Smooth muscle cell (in vitro differentiated cells): ENCODE measurements around the gene FAM110D. TPM values are rescaled to one million over a fixed set of nuclear protein-coding genes. Genes with fewer than 3 reads are reported as not detected.
A peak's percentile ranks its signal among the peaks of the same experiment; 100 is the strongest.

ENCODE experiments used
- DNase-seq: peaks from one replicate; lab custom pipeline; 2025; ENCODE audit not compliant: unreplicated experiment; lab: John Stamatoyannopoulos, UW
- H2AFZ ChIP-seq: fragments of 200-600 bp; sonication (generic); 2 replicates; pipeline ENCODE4 v1.6.0; 2016; ENCODE audit warnings: antibody characterized with exemption, low read depth, mild to moderate bottlenecking
- H3F3A ChIP-seq: fragments of 200-600 bp; sonication (generic); 2 replicates; pipeline ENCODE4 v1.6.0; 2017; ENCODE audit warnings: antibody characterized with exemption, low read depth
- H3K27ac ChIP-seq: fragments of 200-600 bp; sonication (generic); 2 replicates; pipeline ENCODE4 v1.5.1; 2016; ENCODE audit warnings: low read depth, mild to moderate bottlenecking
- H3K27me3 ChIP-seq: fragments of 200-600 bp; sonication (generic); 2 replicates; pipeline ENCODE4 v1.6.1; 2016; ENCODE audit warnings: low read depth, mild to moderate bottlenecking
- H3K36me3 ChIP-seq: fragments of 200-600 bp; sonication (generic); 2 replicates; pipeline ENCODE4 v1.5.1; 2016; ENCODE audit warnings: low read depth
- H3K4me1 ChIP-seq: fragments of 200-600 bp; sonication (generic); 2 replicates; pipeline ENCODE4 v1.5.1; 2016; ENCODE audit warnings: low read depth
- H3K4me2 ChIP-seq: fragments of 200-600 bp; sonication (generic); 2 replicates; pipeline ENCODE4 v1.6.0; 2016; ENCODE audit warnings: mild to moderate bottlenecking
- H3K4me3 ChIP-seq: fragments of 200-600 bp; sonication (generic); 2 replicates; pipeline ENCODE4 v1.5.1; 2016; ENCODE audit warnings: mild to moderate bottlenecking
- H3K79me2 ChIP-seq: fragments of 200-600 bp; sonication (generic); 2 replicates; pipeline ENCODE4 v1.6.0; 2016; ENCODE audit warnings: low read depth, mild to moderate bottlenecking
- H3K9ac ChIP-seq: fragments of 200-600 bp; sonication (generic); 2 replicates; pipeline ENCODE4 v1.6.0; 2016; ENCODE audit warnings: low read depth
- H3K9me3 ChIP-seq: fragments of 200-600 bp; sonication (generic); replicated peaks from 2 replicates; pipeline ENCODE4 v1.5.1; 2016; ENCODE audit warnings: low read depth
- H4K20me1 ChIP-seq: fragments of 200-600 bp; sonication (generic); 2 replicates; pipeline ENCODE4 v1.6.0; 2016; ENCODE audit warnings: low read depth
- WGBS: methylation state at CpG from one replicate; pipeline ENCODE4 v1.1.7; 2016; ENCODE audit warnings: low lambda C conversion rate; 5-methylcytosine and 5-hydroxymethylcytosine counted together
- polyA plus RNA-seq: library from polyadenylated mRNA; unstranded; fragments of >200 nt; fragmentation: Nextera tagmentation; extraction: Ambion mirVana; gene quantifications from 2 replicates; pipeline ENCODE4 v1.2.1, GENCODE V29; 2016
- total RNA-seq: library from RNA; depleted of rRNA; stranded (reverse); fragments of >200 nt; gene quantifications from 2 replicates; pipeline ENCODE4 v1.2.3, GENCODE V29; 2014
- TF ChIP-seq, protein P1 (sequence below): fragments of 200-600 bp; sonication (generic); IDR thresholded peaks from 2 replicates; pipeline ENCODE4 v1.5.1; 2017; ENCODE audit warnings: borderline replicate concordance, mild to moderate bottlenecking, antibody characterized with exemption; ENCODE audit not compliant: insufficient read depth, poor library complexity, severe bottlenecking

FAM110D gene
- total and polyA plus RNA-seq, 2 experiments from 2014 or later, result not detected

DNA sequence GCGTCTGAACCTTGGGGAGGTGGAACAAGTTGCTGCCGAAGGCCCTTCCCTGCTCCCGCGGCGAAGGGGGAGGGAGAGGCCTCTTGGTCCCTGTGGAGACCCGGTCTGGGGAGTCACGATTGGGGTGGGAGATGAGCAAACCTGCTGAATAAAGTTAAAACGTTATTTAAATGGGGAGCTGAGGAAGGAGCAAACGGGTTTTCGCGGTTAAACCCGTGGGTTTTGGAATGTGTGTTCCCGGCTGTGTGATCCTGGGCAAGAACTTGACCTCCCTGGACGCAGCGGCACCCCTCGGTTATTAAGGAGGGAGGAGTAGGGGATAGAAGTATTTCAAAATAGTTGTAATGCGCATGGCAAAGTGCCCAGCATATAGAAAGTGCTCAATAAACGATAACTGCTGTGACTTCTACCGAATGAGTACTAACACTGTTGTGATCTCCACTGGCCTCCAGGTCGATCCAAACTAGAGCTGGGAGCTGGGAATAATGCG lies 3.4 kb downstream of the FAM110D start:
- Histone ChIP-seq H3K9me3 (no peaks in the 10 kb centered on the region), H3K27ac (no peak overlapping the region), H2AFZ (peak overlapping the region; percentile 87), H4K20me1 (no peaks in the 10 kb centered on the region), H3K36me3 (no peaks in the 10 kb centered on the region), H3K79me2 (no peaks in the 10 kb centered on the region), H3K27me3 (no peaks in the 10 kb centered on the region), H3K9ac (no peak overlapping the region), H3K4me3 (peak overlapping the region; percentile 50), H3K4me1 (peaks cover 20% of the 10 kb centered on the region), H3F3A (peaks cover 8% of the 10 kb centered on the region), H3K4me2 (peak overlapping the region; percentile 91)
- TF ChIP-seq, protein P1, sequence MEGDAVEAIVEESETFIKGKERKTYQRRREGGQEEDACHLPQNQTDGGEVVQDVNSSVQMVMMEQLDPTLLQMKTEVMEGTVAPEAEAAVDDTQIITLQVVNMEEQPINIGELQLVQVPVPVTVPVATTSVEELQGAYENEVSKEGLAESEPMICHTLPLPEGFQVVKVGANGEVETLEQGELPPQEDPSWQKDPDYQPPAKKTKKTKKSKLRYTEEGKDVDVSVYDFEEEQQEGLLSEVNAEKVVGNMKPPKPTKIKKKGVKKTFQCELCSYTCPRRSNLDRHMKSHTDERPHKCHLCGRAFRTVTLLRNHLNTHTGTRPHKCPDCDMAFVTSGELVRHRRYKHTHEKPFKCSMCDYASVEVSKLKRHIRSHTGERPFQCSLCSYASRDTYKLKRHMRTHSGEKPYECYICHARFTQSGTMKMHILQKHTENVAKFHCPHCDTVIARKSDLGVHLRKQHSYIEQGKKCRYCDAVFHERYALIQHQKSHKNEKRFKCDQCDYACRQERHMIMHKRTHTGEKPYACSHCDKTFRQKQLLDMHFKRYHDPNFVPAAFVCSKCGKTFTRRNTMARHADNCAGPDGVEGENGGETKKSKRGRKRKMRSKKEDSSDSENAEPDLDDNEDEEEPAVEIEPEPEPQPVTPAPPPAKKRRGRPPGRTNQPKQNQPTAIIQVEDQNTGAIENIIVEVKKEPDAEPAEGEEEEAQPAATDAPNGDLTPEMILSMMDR, result no peak
- WGBS, result 35% methylated on average over 21 of the region's 21 CpGs
- no peak for DNase-seq

- Histone ChIP-seq H2AFZ (peak overlapping the region; percentile 69), H3K9ac (no peak overlapping the region), H3K4me1 (peaks cover 20% of the 10 kb centered on the region), H3F3A (peaks cover 8% of the 10 kb centered on the region), H3K4me2 (peak overlapping the region; percentile 88), H3K27me3 (no peaks in the 10 kb centered on the region), H4K20me1 (no peaks in the 10 kb centered on the region), H3K36me3 (no peaks in the 10 kb centered on the region), H3K79me2 (no peaks in the 10 kb centered on the region), H3K9me3 (no peaks in the 10 kb centered on the region), H3K27ac (no peak overlapping the region), H3K4me3 (peak overlapping the region; percentile 55)
- WGBS, result 86% methylated on average over 9 of the region's 9 CpGs
- TF ChIP-seq, protein P1, result no peak
- DNase-seq, result no peak
These were observed 4.8 kb downstream of the FAM110D start for GRCh38 chr1:26163684-26164035.

DNA sequence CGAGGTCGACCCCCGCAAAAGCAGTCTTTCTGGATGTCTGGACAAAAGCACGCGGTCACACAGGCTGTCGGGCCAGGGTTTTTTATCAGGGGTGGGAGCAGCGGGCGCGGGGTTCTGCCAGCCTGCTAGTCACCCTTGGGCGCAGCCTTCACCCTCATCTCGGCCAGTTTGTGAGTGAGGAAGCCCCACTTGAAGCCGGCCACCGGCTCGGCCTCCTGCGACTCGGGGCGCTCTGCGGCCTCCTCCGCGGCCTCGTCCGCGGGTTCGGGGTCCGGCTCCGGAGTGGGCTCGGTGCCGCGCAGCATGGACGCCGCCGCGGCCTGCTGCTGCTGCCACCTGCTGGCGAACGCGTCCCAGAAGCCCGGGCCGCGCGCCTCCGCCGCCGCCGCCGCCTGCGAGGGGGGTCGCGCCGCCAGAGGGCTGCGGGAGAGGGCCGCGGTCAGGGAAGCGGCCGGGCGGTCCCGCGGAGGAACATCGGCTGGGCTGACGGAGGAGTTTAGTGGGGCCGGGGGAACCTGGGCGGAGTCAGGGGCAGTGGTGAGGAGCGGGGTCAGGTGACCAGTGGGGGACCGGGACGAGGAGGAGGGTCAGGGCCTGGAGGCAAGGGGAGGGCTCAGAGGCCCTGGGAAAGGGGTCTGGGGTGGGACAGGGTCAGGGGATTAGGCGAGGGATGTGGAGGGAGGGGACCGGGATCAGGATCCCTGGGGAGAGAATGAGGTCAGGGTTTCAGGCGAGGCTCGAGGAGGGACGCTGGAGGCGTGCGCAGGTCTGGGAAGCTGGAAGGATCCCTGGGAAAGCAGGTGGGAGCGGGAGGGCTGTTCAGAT lies 5.4 kb downstream of the FAM110D start:
- H3K9ac ChIP-seq, result no peak overlapping the region
- peak overlapping the region; percentile 69 for H2AFZ ChIP-seq
- H3F3A ChIP-seq, result peaks cover 8% of the 10 kb centered on the region
- no peaks in the 10 kb centered on the region for H4K20me1 ChIP-seq
- H3K9me3 ChIP-seq, result no peaks in the 10 kb centered on the region
- peak overlapping the region; percentile 55 for H3K4me3 ChIP-seq
- H3K4me1 ChIP-seq, result peaks cover 23% of the 10 kb centered on the region
- peak overlapping the region; percentile 88 for H3K4me2 ChIP-seq
- TF ChIP-seq, protein P1, result peak; percentile 71
- WGBS, result 13% methylated on average over 62 of the region's 72 CpGs
- H3K79me2 ChIP-seq, result no peaks in the 10 kb centered on the region
- no peaks in the 10 kb centered on the region for H3K36me3 ChIP-seq
- peak; percentile 9 for DNase-seq
- H3K27me3 ChIP-seq, result no peaks in the 10 kb centered on the region
- no peak overlapping the region for H3K27ac ChIP-seq
